Endothelial cell of umbilical vein (primary cell): ENCODE data around the gene C5orf15. TPM values are rescaled to one million over a fixed set of nuclear protein-coding genes. Genes with fewer than 3 reads are reported as not detected.
A peak's percentile ranks its signal among the peaks of the same experiment; 100 is the strongest.

ENCODE experiments used
- BruUV-seq: library from RNA; stranded (reverse); fragments of 400-500 nt; replicated peaks from 2 replicates; lab custom pipeline; 2021; lab: Mats Ljungman, UMichigan
- CTCF ChIA-PET: fragments of 300-600, 350-600 bp; sonication (Branson Sonifier 250); formaldehyde crosslinking; loops from one replicate; lab custom pipeline; 2021; ENCODE audit warnings: antibody characterized with exemption, inconsistent platforms; lab: Charles Lee
- POLR2A ChIA-PET: fragments of 300-600, 350-600 bp; sonication (Branson Sonifier 250); formaldehyde crosslinking; loops from one replicate; lab custom pipeline; 2021; ENCODE audit warnings: antibody characterized with exemption, inconsistent platforms; lab: Charles Lee
- DNase-seq: peaks from one replicate; pipeline ENCODE4 v3.0.0-alpha.2; 2011; ENCODE audit warnings: low read depth, low spot score
- FAIRE-seq: peaks from 2 replicates; lab custom pipeline; 2011; peaks lifted over from hg19 to GRCh38; lab: Jason Lieb, UNC
- H2AFZ ChIP-seq: 2 replicates; pipeline ENCODE4 v1.6.0; 2012; ENCODE audit warnings: low read depth, low read length, control low read depth, inconsistent platforms
- H3K27ac ChIP-seq: 2 replicates; pipeline ENCODE4 v1.5.1; 2011; ENCODE audit warnings: low read depth, mild to moderate bottlenecking, control low read depth, low read length, moderate library complexity; ENCODE audit not compliant: insufficient read depth
- H3K27me3 ChIP-seq, 2 experiments: 2 replicates each; pipeline versions ENCODE4 v1.6.0 to v1.6.1; 2011; ENCODE audit warnings: low read length in 2 of 2, mixed read lengths in 1 of 2; ENCODE audit not compliant: control insufficient read depth in 2 of 2, insufficient read depth in 2 of 2
- H3K36me3 ChIP-seq, 2 experiments: 2 replicates in 1 of 2; 3 replicates in 1 of 2; pipeline ENCODE4 v1.5.1; 2011; ENCODE audit warnings: low read length in 2 of 2, mild to moderate bottlenecking in 1 of 2, moderate library complexity in 1 of 2; ENCODE audit not compliant: control insufficient read depth in 2 of 2, insufficient read depth in 2 of 2; ENCODE audit errors: extremely low read depth in 1 of 2
- H3K4me1 ChIP-seq: 3 replicates; pipeline ENCODE4 v1.5.1; 2011; ENCODE audit warnings: mild to moderate bottlenecking, low read length; ENCODE audit not compliant: control insufficient read depth, insufficient read depth; ENCODE audit errors: extremely low read depth
- H3K4me2 ChIP-seq: 2 replicates; pipeline ENCODE4 v1.6.1; 2011; ENCODE audit warnings: low read length, control low read depth, mixed read lengths; ENCODE audit not compliant: insufficient read depth
- H3K4me3 ChIP-seq, 3 experiments: fragments of 200-600 bp in 1 of 3; sonication (generic), shearing (Covaris generic) in 1 of 3; replicated peaks in 1 of 3; 2 replicates each; pipeline ENCODE4 v1.5.1; 2011 to 2016; ENCODE audit warnings: control low read depth in 3 of 3, low read length in 3 of 3, mild to moderate bottlenecking in 2 of 3, inconsistent platforms in 1 of 3, low read depth in 1 of 3, moderate library complexity in 1 of 3; ENCODE audit not compliant: insufficient read depth in 1 of 3
- H3K79me2 ChIP-seq: 2 replicates; pipeline ENCODE4 v1.6.0; 2012; ENCODE audit warnings: low read length, inconsistent platforms; ENCODE audit not compliant: control insufficient read depth, insufficient read depth
- H3K9ac ChIP-seq: replicated peaks from 2 replicates; pipeline ENCODE3; 2011; ENCODE audit warnings: low read length, control low read depth; ENCODE audit not compliant: insufficient read depth; ENCODE audit errors: extremely low read depth
- H3K9me1 ChIP-seq: replicated peaks from 3 replicates; pipeline ENCODE4 v1.6.0; 2011; ENCODE audit warnings: mild to moderate bottlenecking, low read length; ENCODE audit not compliant: control insufficient read depth, insufficient read depth; ENCODE audit errors: extremely low read depth
- H3K9me3 ChIP-seq: replicated peaks from 2 replicates; pipeline ENCODE4 v1.5.1; 2012; ENCODE audit warnings: low read length, inconsistent platforms; ENCODE audit not compliant: control insufficient read depth, insufficient read depth
- H4K20me1 ChIP-seq: replicated peaks from 2 replicates; pipeline ENCODE3; 2011; ENCODE audit warnings: mild to moderate bottlenecking, low read length; ENCODE audit not compliant: control insufficient read depth, insufficient read depth; ENCODE audit errors: extremely low read depth
- CTCF ChIP-seq, 2 donors: IDR thresholded peaks; 1 replicate in 1 of 2; 2 replicates in 1 of 2; pipeline ENCODE4 v1.5.1; 2011; ENCODE audit warnings: low read length in 2 of 2, mild to moderate bottlenecking in 2 of 2, moderate library complexity in 2 of 2, control low read depth in 1 of 2, inconsistent platforms in 1 of 2, low read depth in 1 of 2; ENCODE audit not compliant: insufficient read depth in 1 of 2; ENCODE audit errors: extremely low read depth in 1 of 2
- EZH2 ChIP-seq: IDR thresholded peaks from 2 replicates; pipeline ENCODE4 v1.6.1; 2012; ENCODE audit warnings: borderline replicate concordance, low read depth, mild to moderate bottlenecking, moderate library complexity, low read length, inconsistent platforms; ENCODE audit not compliant: severe bottlenecking
- FOS ChIP-seq: IDR thresholded peaks from 2 replicates; pipeline ENCODE4 v1.6.1; 2011; ENCODE audit warnings: mild to moderate bottlenecking, low read length, moderate library complexity, borderline replicate concordance; ENCODE audit not compliant: insufficient read depth
- GATA2 ChIP-seq: IDR thresholded peaks from 2 replicates; pipeline ENCODE4 v1.7.0; 2011; ENCODE audit warnings: low read depth, mild to moderate bottlenecking, moderate library complexity, mixed read lengths, low read length; ENCODE audit not compliant: insufficient read length, insufficient read depth
- JUN ChIP-seq: IDR thresholded peaks from 2 replicates; pipeline ENCODE4 v1.6.1; 2011; ENCODE audit warnings: borderline replicate concordance, low read depth; ENCODE audit not compliant: insufficient read length, insufficient read depth
- MYC ChIP-seq: IDR thresholded peaks from one replicate; pipeline ENCODE4 v1.6.1; 2011; ENCODE audit warnings: mild to moderate bottlenecking, low read depth, low read length
- POLR2A ChIP-seq: IDR thresholded peaks from 2 replicates; pipeline ENCODE4 v1.6.1; 2012; ENCODE audit warnings: low read depth, mild to moderate bottlenecking, control low read depth, low read length
- POLR2AphosphoS5 ChIP-seq: IDR thresholded peaks from 2 replicates; pipeline ENCODE4 v1.6.1; 2012; ENCODE audit warnings: low read depth, mild to moderate bottlenecking, control low read depth, low read length, moderate library complexity; ENCODE audit not compliant: insufficient read depth
- dilution Hi-C: fragments of 300-500 bp; cut with MboI; formaldehyde crosslinking; loops from one replicate; pipeline ENCODE4 v1.15.0; 2019; ENCODE audit warnings: low sequenced_read_pairs; ENCODE audit not compliant: extremely low pct_ligation_motif_present
- intact Hi-C: fragments of 100-400 bp; cut with micrococcal nuclease; formaldehyde crosslinking; loops from one replicate; pipeline ENCODE4 v1.10.0; 2022
- polyA plus RNA-seq, 4 experiments: library from polyadenylated mRNA; depleted of rRNA in 3 of 4; stranded (reverse) in 3 of 4; unstranded in 1 of 4; fragments of >200 nt; gene quantifications; 2 replicates each; pipeline versions ENCODE4 v1.2.1 to v1.2.3, GENCODE V29; 2011 to 2012; ENCODE audit warnings: missing spikeins in 1 of 4
- total RNA-seq: library from RNA; stranded (reverse); gene quantifications from 2 replicates; pipeline ENCODE4 v1.2.3, GENCODE V29; 2021
- TF ChIP-seq, protein P1 (sequence below): IDR thresholded peaks from 2 replicates; pipeline ENCODE4 v1.6.1; 2011; ENCODE audit not compliant: insufficient read depth, insufficient read length

Gene C5orf15
- total and polyA plus RNA-seq, 2 donors (not counting 3 experiments of a cell fraction or from before 2014, with no cell fraction given) = 25.3 to 45.4 TPM

DNA sequence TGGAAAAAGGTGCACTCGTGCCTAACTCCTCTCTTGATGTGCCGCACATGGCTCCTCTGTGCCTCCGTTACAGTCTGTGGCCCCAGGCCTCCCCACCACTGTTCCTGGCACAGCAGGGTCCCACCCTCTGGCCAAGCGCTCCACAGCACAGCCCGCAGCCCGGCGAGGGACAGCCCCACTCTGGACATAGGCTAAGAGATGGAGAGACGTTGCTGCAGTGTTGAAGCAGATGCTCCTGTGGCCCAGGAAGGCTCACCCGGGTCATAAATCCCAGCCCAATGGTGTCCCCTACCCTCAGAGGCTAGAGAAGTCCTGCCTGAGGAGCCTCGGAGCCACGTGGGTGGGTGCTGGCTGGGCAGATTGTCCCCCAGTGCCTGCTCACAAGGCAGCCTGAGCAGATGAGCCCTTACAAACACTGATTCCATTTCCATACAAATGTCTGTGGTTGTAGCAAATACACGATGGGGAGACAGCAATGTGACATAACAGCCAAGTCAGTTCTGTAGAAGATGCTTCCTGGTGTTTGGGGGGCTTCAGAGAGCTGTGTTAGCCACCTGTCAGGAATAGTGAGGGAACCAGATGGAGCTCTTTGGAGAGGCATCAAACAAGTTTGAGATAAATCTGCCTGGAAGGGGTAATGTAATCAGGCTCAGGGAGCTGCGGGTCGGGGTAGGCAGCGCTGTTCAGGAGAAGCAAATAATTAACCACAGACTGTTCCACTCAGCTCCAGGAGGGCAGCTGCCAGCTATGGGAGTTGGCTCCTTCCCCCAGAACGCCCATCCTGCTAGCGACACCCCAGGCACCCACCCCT is 41.7 kb downstream of the C5orf15 start:
- Histone ChIP-seq H3K9me1 (no peaks in the 10 kb centered on the region), H3K4me2 (no peak overlapping the region), H3K4me3 (no peak overlapping the region), H4K20me1 (no peaks in the 10 kb centered on the region), H3K27ac (no peak overlapping the region), H3K27me3 (peaks cover 0 to 2% of the 10 kb centered on the region in 2 experiments), H3K79me2 (no peaks in the 10 kb centered on the region), H3K4me1 (no peaks in the 10 kb centered on the region), H2AFZ (peak overlapping the region; percentile 10), H3K36me3 (no peaks in the 10 kb centered on the region), H3K9me3 (no peaks in the 10 kb centered on the region), H3K9ac (no peak overlapping the region)
- ChIA-PET POLR2A (no interaction called here), CTCF (no interaction called here)
- FAIRE-seq (no peak), DNase-seq (no peak)
- no peak for TF ChIP-seq POLR2A
- TF ChIP-seq MYC = no peak
- no peak for TF ChIP-seq FOS
- BruUV-seq = no TSS peak
- dilution Hi-C loops = no loop called here
- intact Hi-C loops = no loop called here

- POLR2A ChIA-PET = no interaction called here
- CTCF ChIA-PET = no interaction called here
- no peaks in the 10 kb centered on the region for H3K79me2 ChIP-seq
- peaks cover 0 to 2% of the 10 kb centered on the region in 2 experiments for H3K27me3 ChIP-seq
- FAIRE-seq (no peak), DNase-seq (no peak)
- H3K9me1 ChIP-seq = no peaks in the 10 kb centered on the region
- no peaks in the 10 kb centered on the region for H3K9me3 ChIP-seq
- no peak overlapping the region for H3K9ac ChIP-seq
- no peaks in the 10 kb centered on the region for H4K20me1 ChIP-seq
- intact Hi-C loops (no loop called here), dilution Hi-C loops (no loop called here)
- H3K27ac ChIP-seq = no peak overlapping the region
- H3K36me3 ChIP-seq = no peaks in the 10 kb centered on the region
- TF ChIP-seq GATA2 (no peak), CTCF (IDR thresholded peaks at IDR 0.05; ENCODE audit: extremely low read depth in 1 of 2, insufficient read depth in 1 of 2, low read depth in 1 of 2, low read length in 2 of 2) (no peak), MYC (no peak), EZH2 (no peak), FOS (no peak), JUN (no peak), POLR2A (no peak), POLR2AphosphoS5 (no peak)
- TF ChIP-seq, protein P1, sequence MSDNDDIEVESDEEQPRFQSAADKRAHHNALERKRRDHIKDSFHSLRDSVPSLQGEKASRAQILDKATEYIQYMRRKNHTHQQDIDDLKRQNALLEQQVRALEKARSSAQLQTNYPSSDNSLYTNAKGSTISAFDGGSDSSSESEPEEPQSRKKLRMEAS = no peak
- peak overlapping the region; percentile 18 for H2AFZ ChIP-seq
- no peaks in the 10 kb centered on the region for H3K4me1 ChIP-seq
- BruUV-seq = no TSS peak
- no peak overlapping the region for H3K4me2 ChIP-seq
- H3K4me3 ChIP-seq = no peak overlapping the region
Observed at GRCh38 chr5:133925866-133926488, 42.4 kb downstream of the C5orf15 start.
